Anterior cingulate cortex (tissue), 58 donors: Measurements from ENCODE around the gene ASCC2.
A peak's percentile ranks its signal among the peaks of the same experiment; 100 is the strongest.
"Not testable (repeated sequence)": the region's sequence is repeated elsewhere in the genome, so short reads cannot be mapped to it uniquely, and the experiment has no call there.

Source experiments
- DNase-seq, 58 donors: peaks; one replicate each; lab custom pipeline; 2025; lab: John Stamatoyannopoulos, UW

ASCC2 gene

DNA sequence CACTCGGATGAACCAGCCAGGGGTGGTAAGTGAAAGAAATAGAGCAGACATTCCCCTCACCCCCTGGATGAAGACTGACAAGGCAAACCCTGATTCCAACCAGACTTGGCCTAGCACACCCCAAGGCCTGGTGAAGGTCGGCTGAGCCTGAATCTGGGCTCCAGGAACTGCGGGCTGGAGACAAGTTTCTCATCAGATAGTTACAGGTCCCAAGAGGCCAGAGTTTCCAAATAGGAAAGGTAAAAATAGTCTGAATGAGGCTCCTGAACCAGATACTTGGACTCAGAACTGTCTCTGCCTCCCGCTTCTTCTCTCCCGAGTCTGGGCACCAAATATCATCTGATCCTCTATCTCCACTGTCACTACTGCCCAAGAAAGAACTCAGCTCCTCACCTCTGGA is 79.1 kb downstream of the ASCC2 start:
- DNase-seq: no peak

DNA sequence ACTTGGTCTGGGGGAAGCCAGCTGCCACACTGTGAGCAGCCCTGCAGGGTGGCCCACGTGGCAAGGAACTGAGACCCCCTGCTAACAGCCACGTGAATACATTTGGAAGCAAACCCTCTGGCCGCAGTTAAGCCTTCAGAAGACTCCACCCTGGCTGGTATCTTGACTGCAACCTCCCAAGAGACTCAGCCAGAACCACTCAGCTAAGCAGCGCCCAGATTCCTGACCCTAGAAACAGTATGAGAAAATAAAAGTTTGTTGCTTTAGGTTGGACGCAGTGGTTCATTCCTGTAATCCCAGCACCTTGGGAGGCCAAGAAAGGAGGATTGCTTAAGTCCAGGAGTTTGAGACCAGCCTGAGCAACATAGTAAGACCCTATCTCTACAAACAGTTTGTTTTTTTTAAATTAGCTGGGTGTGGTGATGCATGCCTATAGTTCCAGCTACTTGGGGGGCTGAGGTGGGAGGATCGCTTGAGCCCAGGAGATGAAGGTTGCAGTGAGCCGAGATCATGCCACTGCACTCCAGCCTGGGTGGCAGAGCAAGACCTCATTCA is 79.9 kb downstream of the ASCC2 start:
- DNase-seq: no peak

DNA sequence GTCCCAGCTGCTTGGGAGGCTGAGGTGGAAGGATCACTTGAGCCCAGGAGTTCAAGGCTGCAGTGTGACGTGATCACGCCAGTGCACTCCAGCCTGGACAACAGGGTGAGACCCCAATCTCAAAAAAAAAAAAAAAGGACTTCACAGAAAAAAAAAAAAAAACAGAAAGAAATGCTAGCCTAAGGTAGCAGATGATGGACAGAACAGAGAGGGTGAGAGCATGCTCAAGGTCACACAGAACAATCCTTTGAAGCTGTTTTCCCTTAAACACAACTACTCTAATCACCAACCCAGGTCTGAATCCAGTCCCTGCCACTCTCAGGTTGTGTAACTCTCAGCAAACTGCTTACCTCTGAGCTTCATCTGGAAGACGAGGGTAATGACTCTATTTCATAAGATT is 81.0 kb downstream of the ASCC2 start:
- no peak for DNase-seq

DNA sequence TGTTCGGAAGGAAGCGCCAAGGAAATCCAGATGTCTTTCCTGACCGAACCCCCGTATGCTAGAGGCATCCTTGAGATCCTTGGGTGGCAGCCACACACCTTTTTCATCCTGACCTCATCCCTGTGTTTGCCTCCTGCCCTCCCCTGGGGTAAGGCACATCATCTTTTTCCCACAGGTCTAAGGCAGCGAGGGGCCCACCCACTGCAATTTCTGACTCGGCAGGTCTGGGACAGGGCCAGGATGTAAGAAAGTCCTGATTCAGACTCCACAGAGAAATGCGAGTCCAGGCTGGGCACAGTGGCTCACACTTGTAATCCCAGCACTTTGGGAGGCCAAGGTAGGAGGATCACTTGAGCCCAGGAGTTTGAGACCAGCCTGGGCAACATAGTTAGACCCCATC is 81.7 kb downstream of the ASCC2 start:
- DNase-seq: no peak

DNA sequence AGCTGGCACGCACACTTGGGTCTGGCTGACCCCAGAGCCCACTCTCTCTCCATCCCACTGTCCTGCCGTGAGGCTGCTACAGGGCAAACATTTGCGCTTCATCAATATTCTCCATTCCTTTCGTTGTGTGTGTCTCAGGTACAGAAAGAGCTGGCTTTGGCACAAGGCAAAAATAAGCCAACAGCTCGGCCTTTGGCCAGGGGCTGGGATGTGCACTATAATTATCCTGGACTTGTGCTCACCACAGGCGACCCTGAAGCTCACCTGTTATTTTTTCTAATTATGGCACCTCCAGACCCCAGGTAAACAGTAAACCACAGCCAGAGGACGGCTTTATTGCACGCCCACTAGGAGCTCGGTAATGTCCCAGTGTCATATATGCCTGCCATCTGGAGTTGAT is 82.2 kb downstream of the ASCC2 start:
- DNase-seq: no peak

- not testable (repeated sequence) for DNase-seq
Measured at GRCh38 chr22:29754658-29755395, 83.2 kb downstream of the ASCC2 start.

DNA sequence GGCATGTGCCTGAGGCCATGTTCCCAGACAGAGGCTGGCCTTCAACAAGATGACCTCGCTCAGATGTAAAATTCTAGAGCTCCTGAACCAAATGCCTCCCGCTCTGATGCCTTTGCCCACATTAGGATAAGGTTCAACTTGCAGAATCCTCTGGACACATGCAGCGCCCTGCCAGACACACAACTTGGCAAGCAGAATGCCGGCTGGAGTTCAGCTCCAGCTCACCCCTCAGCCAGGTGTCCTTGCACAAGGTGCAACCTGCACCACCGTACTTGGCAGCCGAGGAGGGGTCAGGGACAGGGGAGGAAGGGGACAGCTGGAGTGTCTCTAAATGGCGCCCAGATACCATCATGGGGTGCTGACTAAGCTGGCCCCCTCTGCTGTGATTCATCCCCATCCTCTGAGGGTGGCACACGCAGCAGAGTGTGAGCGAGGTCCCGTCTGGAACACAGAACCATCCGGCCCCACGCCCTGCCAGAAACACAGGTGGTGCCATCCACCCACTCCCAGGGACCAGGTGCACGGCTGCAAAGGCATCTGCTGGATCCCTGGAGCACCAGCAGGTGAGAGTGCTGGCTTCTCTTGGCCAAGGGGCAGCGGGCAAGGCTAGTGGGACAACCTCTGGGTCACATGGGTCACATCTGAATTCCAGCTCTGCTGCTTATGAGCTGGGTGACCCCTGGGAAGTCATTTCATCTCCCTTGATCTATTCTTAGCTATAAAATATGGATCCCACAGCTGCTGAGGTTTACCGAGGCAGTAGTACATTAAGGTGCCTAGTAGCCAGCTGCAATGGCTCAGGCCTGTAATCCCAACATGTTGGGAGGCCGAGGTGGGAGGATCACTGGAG is 84.0 kb downstream of the ASCC2 start:
- no peak for DNase-seq

GRCh38 chr22:29751669-29752068 is 86.4 kb downstream of the ASCC2 start:
- DNase-seq: no peak

DNA sequence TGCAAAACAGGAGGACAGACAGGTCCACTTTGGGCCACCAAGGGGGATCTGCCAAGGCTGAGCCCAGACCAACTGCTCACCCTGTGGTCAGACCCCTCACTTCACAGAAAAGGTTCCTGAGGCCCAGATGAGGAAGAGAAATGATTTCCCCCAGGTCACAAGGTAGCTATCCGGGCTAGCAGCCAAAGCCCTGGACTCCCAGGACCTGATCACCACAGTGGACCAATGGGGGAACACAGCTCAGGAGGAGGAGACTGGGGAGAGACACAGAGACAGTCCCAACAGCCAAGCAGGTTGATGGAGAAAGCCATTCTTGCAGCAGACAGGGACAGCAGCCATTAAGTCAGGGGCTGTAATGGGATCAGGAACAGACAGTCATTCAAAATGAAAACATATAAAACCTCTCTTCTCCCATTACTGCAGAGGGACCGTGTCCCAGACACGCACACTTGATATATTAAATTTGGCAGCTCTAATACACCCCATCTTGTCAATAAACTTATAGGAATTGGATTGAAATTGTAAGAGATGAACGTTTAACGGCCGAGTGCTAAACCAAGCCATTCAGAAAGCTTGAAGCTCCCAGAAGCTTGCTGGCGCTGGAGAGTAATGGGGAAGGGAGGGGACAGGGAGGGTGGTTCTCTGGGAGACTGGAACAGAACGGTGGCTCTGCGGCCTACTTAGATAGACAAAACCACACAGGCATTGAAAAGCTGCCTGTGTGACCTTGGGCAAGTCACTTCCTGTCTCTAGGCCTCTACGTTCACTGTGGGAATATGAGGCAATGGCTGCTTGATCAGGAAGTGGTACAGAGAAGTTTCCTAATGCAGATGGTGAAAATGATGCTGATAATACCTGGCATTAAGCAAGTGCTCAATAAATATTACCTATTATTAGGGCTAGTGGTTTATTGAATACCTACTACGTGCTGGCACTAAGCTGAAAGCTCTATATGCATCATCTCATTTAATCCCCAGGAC is 87.2 kb downstream of the ASCC2 start:
- DNase-seq: no peak

- no peak for DNase-seq
Measured at GRCh38 chr22:29750029-29750428, 88.0 kb downstream of the ASCC2 start.

DNA sequence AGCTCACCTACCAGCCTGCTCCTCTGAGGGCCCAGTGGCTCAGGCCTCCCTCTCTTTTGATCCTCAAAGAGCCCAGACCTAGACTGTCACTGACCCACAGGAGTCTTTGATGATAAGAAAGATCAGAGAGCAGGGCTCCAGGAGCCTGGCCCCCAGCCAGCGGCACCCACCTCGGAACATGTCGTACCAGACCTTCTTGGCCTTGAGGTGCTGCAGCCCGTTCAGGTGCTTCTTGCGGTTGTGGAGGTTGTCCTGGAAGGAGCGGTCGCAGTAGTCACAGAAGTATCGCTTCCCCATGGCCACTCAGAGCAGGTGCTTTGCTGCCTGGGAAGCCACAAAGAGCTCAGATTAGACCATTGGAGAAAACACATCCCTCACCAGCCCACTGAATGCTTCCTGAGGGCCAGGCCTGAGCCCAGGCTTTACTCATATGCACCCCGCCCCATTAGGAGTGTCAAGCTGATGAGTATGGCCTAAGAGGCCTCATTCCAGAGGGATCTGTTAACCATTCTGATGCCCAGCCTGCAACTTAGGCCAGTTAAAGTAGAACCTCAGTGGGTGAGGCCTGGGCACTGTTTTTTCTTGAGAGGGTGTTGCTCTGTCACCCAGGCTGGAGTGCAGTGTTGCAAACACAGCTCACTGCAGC is 89.7 kb downstream of the ASCC2 start:
- DNase-seq: no peak

- DNase-seq: no peak
Measured at GRCh38 chr22:29747832-29748231, 90.2 kb downstream of the ASCC2 start.

DNA sequence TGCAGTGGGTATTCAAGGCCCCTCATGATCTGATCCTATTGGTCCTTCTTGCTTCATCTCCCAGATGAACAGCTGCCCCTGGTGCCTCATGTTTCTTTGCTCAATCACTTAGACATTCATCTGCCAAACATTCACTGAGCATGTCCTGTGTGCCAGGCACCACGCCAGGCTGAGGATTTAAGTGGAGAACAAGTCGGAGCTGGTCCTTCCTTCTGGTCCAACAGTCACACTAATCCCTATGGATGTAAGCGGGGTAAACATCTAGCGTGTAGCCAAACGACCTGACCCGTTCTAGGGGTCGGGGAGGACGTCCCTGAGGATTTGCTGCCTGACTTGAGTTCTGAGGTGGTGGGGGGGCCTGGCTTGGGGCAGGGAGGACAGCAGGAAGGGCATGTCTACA is 93.2 kb downstream of the ASCC2 start:
- DNase-seq: peak in 5 of 58 donors; percentile 9 to 30 (median 22)

DNA sequence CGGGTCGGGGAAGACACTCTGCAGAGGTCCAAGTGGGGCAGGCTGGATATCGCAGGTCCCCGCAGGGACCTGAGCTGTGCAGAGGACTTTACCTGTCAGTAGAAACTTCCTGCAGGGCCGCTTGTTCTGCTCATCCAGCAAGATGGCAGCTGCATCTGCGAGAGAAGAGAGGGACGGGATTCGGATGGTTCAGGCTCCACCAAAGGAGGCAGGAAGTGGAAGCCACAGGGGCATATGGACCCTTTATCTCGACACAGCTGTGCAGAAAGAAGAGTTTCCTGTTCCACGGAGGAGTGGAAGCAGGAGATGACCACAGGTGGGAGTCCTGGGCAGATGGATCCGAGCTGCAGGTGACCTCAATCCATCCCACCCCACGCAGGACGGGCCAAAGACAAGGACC is 95.7 kb downstream of the ASCC2 start:
- no peak for DNase-seq

DNA sequence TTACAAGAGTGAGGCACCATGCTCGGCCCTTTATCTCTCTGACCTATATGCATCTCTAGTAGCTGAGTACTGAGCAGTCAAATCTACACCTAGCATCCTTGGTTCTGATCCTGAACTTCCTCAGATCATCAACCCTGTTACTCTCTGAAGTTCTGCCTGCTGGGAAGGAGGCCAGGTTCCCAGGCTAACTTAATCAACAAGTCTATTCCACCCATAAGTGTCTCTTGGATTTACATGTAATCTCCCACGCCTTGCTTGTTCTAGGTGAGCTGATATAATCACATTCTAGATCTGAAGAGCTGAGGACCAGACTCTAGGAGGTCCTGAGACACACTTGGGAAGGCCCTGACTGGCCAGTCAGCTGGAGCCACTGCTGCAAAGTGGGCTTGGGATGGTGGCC is 96.1 kb downstream of the ASCC2 start:
- no peak for DNase-seq

DNA sequence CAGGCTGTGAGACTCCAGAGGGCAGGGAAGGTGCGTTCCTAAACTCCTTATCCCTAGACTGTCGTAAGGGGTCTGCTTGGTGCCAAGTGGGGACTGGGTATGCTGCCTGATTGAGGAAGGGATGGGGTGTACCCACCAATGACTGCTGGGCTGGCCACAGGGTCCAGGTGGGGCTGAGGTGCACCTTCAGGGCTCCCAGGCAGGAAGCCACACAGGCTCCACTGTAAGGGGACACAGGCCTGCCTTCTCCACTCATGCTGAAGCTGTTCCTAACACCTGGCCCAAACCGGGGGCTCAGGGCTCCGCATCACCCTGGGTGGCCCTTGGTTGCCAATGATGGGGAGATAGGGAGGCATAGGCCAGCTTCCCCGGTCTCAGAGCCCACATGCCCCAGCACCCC is 97.9 kb downstream of the ASCC2 start:
- DNase-seq: no peak

GRCh38 chr22:29739346-29739875 is 98.7 kb downstream of the ASCC2 start:
- no peak for DNase-seq
